Fibroblast of gingiva (primary cell): Measurements from ENCODE around the gene SKIC3.

ENCODE experiments used
- DNase-seq: peaks from one replicate; pipeline ENCODE4 v3.0.0-alpha.2; 2011; ENCODE audit warnings: low read depth

Gene SKIC3

DNA sequence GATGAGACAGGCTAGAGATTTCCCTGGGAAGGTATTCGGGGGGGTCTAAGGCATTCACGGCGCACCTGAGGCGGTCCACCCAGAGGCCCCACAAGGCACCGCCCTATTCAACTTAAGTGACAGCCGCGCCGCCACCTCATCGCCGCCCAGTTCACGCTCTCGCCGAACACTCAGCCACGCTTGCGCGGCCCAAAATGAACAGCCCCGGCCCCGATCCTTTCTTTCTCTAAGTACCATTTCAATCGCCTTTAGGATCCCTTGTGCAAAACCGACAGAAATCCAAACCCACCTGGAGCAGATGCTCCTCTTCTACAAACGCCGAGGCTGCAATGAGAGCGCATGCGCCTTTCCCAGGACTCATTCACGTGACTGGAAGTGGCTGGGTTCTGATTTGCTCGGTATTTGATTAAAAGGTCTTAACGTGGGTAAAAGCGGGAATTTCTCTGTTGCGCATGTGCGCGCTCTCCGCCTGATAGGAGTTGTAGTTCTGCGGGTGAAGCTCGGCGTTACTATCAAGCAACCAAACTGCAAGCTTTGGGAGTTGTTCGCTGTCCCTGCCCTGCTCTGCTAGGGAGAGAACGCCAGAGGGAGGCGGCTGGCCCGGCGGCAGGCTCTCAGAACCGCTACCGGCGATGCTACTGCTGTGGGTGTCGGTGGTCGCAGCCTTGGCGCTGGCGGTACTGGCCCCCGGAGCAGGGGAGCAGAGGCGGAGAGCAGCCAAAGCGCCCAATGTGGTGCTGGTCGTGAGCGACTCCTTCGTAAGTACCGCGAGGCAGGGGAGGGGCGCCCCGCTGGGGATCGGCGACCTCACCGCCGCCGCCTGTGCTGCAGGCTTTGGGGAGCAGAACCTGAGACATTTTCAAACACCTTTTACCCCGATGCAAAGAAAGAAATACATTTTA lies at the start of gene SKIC3, which contains the start of gene ARSK:
TSS of gene SKIC3 (minus strand) at position 331 of the 902 bp plus-strand sequence. CDS start 7,827 bp downstream, outside the sequence.
TSS of gene ARSK (plus strand) at position 455 of the 902 bp plus-strand sequence. CDS start at position 633, 178 bp downstream.
- DNase-seq, result peak; percentile 100

- DNase-seq, result peak; percentile 58
Observed at GRCh38 chr5:95600557-95600956, 45.8 kb upstream of the SKIC3 start.

DNA sequence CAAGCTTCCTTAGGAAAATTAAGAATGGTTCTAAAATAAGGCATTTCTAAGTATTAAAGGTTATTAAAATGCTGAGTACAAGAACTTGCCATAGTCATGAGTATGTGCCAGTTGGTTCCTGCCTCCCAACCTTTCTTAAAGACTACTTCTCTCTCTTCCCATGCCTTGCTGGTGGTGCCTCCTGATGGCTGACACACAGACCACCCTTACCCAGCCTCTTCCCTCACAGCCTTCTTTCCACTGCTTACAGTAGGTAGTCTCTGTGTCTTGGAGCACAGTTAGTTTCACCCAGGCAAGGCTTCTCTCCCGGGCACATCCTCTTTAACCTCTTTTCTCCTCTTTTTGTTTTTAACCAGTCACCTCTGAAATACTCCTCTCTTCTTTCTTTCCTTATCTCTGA lies 44.5 kb upstream of the SKIC3 start:
- DNase-seq, result no peak

GRCh38 chr5:95595289-95595931 lies 40.6 kb upstream of the SKIC3 start:
- DNase-seq, result no peak

- peak; percentile 67 for DNase-seq
Observed at GRCh38 chr5:95591490-95591901, 36.7 kb upstream of the SKIC3 start.

DNA sequence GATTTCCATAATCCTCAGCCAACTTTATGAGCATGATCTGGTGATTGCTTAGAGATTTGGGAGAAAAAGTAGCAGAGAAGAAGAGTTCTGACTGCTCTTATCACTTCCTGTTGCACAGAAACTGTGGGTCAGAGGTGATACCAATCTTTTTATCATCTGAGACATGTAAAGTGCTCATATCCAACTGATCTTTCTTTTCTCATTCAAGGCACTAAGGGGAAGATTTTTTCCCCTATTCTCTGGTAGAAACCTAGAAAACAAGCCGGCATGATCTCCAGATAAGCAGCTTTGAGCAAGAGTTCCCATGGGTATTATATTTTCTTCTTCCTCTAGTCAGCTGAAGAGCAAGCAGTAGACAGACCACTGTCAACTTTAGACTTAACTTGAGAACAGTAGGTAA lies 36.1 kb upstream of the SKIC3 start:
- no peak for DNase-seq

DNA sequence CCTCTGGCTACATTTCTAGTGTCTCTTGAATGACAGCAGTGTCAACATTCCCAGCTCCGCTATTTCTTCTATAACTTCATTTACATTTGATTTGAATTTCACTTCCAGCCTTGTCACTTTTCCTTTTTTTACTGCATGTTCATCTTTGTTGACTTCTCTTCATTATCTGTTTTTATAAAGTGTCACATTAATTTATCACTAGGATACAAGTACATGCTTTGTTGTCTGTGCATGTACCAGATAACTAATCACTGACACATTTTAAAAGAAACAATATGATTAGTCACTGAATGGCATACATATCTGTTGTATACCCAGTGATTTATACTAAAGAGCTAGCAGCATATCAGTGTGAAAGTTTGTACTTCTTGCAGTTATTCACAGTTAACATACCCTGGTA lies 29.2 kb upstream of the SKIC3 start:
- no peak for DNase-seq

DNA sequence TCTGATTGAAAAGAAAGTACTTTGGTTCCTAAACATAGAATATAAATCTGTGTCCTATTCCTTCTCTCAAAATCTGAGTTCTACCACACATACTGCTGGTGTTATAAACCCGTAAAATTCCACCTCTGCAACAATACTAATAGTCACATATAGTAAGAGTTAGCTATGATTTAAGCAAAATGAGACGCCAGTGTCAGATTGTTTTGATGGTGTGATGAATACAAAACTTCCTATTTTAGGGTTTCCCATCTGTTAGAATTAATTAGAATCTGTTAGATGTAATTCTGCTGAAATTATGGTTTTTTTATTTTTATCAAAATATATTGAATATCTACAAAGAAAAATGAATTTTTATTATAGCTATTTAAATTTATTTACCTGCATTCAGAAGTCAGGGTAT lies 26.8 kb upstream of the SKIC3 start:
- DNase-seq, result no peak

GRCh38 chr5:95572016-95572415 lies 17.2 kb upstream of the SKIC3 start:
- no peak for DNase-seq

- DNase-seq, result peak; percentile 49
Observed at GRCh38 chr5:95565280-95565920, 10.6 kb upstream of the SKIC3 start.

DNA sequence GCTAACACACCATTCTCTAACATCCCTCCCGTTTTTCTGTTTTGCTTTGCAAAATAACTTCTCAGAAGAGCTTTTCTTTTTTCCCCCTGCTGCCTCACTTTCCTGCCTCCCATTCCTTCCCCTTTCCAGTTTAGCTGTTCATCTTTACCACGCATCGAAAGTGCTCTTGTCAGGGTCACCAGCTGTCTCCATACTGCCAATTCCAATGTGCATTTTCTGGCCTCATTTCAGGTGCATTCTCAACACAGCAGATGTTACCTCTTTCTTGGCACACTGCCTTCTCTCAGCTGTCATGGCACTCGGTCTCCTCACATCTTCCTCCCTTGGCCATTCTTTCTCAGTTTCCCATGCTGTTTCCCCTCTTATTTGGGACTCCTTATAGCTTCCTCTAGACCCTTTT lies 9.7 kb upstream of the SKIC3 start:
- no peak for DNase-seq

DNA sequence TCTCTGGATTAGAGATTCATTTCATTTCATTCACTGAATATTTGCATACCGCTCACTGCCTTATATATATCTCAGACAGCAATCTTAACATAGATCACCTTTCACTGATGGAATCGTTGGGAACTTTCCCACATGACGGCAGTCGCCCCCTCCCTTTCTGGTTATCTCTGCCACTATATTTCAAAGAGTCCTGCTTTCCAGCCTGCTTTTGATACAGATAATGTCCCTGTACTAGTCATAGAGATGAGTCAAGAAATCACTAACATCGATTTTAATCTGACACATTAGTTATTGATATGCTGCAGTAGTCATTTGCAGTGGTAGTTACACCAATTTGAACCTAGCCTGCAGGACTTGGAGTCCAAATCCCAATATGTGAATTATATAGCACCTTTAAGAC lies 8.6 kb upstream of the SKIC3 start:
- DNase-seq, result no peak

- DNase-seq, result no peak
Observed at GRCh38 chr5:95562282-95562681, 7.5 kb upstream of the SKIC3 start.

DNA sequence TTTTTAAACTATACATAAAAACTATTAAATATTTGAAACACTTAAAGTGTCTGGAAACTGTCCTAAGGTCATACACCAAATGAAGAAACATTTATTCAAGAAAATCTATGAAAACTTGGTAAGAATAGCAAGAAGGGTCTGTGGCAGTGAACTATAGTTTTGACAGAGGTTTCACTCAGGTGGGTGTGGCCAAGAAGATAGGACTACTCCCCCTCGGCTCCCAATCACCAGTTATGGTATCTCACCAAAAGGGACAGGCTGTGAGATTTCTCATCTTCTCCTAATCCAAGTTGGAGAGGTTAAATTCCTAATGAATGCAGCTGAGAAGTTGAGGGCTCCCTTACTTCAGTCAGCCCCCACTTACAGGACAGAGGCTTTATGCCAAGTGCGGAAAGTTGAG lies 3.1 kb upstream of the SKIC3 start:
- no peak for DNase-seq

- no peak for DNase-seq
Observed at GRCh38 chr5:95555553-95555952, 776 bp upstream of the SKIC3 start.

DNA sequence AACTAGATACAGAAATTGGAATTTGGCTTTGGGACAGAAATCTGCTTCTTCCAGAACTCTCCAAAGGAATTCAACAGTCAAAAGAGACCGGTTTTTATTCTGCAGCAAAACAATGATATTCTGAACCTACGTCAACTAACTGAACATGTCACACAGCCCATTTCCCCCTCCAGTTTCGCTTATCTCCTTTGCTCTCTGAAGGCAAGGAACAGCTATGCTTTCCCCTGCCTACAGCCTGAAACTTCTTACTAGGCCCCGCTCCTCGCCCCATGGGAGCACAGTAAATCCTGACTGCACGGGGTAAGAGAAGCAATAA lies 488 bp downstream of the SKIC3 start:
- peak; percentile 8 for DNase-seq

GRCh38 chr5:95549030-95549429 lies 5.7 kb downstream of the SKIC3 start:
- no peak for DNase-seq

DNA sequence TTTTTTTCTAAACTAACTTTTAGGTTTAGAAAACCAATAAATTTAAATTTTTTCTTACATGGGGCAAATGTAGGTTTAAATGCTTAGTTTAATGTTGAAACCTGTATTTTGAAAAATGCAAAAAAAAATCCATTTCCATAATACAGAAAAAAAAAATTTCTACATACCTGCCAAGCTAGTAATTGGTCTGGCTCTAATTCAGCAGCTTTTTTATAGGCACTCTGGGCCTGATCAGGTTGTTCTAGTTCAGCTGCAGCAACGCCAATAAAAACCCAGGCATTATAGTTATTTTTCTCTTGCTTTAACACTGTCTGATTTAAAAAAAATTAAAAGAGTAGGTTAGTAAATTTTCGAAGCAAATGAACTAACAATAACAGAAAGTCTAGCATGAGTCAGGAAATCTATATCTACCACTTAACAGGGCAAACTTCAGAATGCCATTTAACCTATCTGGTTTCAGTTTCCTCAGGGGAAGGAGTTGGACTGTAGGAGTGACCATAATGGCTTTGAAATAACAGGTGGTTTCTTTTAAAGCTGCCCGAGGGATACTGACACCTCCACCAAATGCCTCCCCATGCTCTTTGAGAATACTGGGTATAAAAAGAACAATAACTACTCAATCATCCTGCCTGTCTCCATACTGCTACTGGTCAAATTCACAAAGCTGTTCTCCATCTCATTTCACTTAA lies 11.6 kb downstream of the SKIC3 start:
- DNase-seq, result no peak

GRCh38 chr5:95537501-95537900 lies 17.3 kb downstream of the SKIC3 start:
- peak; percentile 6 for DNase-seq

- no peak for DNase-seq
Observed at GRCh38 chr5:95533761-95534160, 21.0 kb downstream of the SKIC3 start.

DNA sequence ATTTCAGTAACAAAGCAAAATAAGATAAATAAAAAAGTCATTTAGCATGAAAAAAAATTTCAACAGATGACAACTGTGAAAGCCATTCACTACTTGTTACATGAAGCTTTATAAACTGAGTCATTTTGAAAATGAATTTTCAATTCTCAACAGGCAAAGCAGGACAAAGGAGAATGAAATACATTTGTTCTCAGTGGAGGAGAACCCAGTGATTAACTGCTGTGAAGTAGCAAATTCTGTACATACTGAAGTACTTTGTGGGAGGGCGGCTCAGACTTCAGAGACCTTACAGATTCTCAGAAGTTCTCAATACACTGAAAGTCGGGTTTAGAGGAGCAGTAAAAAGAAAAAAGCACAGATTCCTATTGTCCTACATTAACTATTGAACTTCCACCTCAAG lies 21.7 kb downstream of the SKIC3 start:
- DNase-seq, result no peak

DNA sequence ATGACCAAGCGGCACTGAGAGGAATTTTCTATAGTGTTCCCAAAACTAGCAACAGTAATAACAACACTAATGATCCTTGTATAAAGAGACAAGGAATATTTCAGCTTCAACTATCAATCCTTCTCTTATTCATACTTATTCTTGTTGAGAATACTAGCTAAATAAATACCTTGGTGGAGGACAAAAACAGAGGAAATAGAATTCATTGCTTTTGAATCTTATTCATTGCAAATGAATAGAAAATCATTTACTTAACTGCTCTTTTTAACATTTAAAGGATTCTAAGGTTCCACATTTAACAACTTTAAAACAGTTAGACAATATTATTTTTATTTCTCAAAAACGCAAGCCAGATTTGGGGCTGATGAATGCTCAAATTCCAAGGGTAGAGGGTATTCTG lies 22.4 kb downstream of the SKIC3 start:
- no peak for DNase-seq
